SU-DHL-6 (cell line): ENCODE results near the gene CAPZA1.
A peak's percentile ranks its signal among the peaks of the same experiment; 100 is the strongest.

Experiments used
- CTCF ChIP-seq: fragments of 200-600 bp; sonication (generic); IDR thresholded peaks from one replicate; pipeline ENCODE4 v1.5.1; 2017; ENCODE audit warnings: antibody characterized with exemption, mild to moderate bottlenecking, low read length, moderate library complexity; ENCODE audit not compliant: insufficient read depth, poor library complexity, severe bottlenecking
- EZH2phosphoT487 ChIP-seq: fragments of 200-600 bp; sonication (generic), shearing (Covaris generic); conservative IDR thresholded peaks from 2 replicates; pipeline ENCODE4 v1.6.1; 2018; ENCODE audit warnings: mild to moderate bottlenecking, antibody characterized with exemption, low read length, moderate library complexity, mixed read lengths

GRCh38 chr1:112714313-112715263 is 95.0 kb downstream of the CAPZA1 start:
- peak; percentile 9 for TF ChIP-seq CTCF
- TF ChIP-seq EZH2phosphoT487 = no peak
